ENCODE results near the gene POM121.
"Not testable (repeated sequence)": the region's sequence is repeated elsewhere in the genome, so short reads cannot be mapped to it uniquely, and the experiment has no call there.

GRCh38 chr7:72942956-72943355, 18.1 kb downstream of the POM121 start:
- TF ChIP-seq FOXK2 (IDR thresholded peaks at IDR 0.05); LEF1 (IDR thresholded peaks at IDR 0.05; ENCODE audit: borderline replicate concordance); ELF4 (IDR thresholded peaks at IDR 0.05); ZNF384 (IDR thresholded peaks at IDR 0.05); HDGF (IDR thresholded peaks at IDR 0.05; ENCODE audit: borderline replicate concordance); BHLHE40 (IDR thresholded peaks at IDR 0.05; ENCODE audit: borderline replicate concordance); TARDBP (IDR thresholded peaks at IDR 0.05); SP1 (IDR thresholded peaks at IDR 0.05); SUZ12 (IDR thresholded peaks at IDR 0.05); FOXM1 (IDR thresholded peaks at IDR 0.05; ENCODE audit: borderline replicate concordance); L3MBTL2 (conservative IDR thresholded peaks at IDR 0.05); ARNT (IDR thresholded peaks at IDR 0.05): not testable (repeated sequence)
- TF ChIP-seq, protein P1, sequence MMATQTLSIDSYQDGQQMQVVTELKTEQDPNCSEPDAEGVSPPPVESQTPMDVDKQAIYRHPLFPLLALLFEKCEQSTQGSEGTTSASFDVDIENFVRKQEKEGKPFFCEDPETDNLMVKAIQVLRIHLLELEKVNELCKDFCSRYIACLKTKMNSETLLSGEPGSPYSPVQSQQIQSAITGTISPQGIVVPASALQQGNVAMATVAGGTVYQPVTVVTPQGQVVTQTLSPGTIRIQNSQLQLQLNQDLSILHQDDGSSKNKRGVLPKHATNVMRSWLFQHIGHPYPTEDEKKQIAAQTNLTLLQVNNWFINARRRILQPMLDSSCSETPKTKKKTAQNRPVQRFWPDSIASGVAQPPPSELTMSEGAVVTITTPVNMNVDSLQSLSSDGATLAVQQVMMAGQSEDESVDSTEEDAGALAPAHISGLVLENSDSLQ (IDR thresholded peaks at IDR 0.05), result not testable (repeated sequence)
